ENCODE data around the gene SPN.

- TF ChIP-seq POLR2A (IDR thresholded peaks at IDR 0.05; ENCODE audit: low read depth, low read length), result no peak
- no peak for TF ChIP-seq POLR2AphosphoS5 (IDR thresholded peaks at IDR 0.05; ENCODE audit: low read depth, low read length)
- no peak for TF ChIP-seq TAF1 (IDR thresholded peaks at IDR 0.05; ENCODE audit: low read depth, low read length)
Observed at GRCh38 chr16:29694384-29695195, 31.5 kb downstream of the SPN start.

Data from GM12891 (cell line).